GM04504 (cell line): ENCODE measurements around the gene DEAF1.
"Not testable (repeated sequence)": the region's sequence is repeated elsewhere in the genome, so short reads cannot be mapped to it uniquely, and the experiment has no call there.

ENCODE experiments used
- DNase-seq: peaks from one replicate; pipeline ENCODE4 v3.0.0-alpha.2; 2012; ENCODE audit warnings: low read depth

Gene DEAF1, protein sequence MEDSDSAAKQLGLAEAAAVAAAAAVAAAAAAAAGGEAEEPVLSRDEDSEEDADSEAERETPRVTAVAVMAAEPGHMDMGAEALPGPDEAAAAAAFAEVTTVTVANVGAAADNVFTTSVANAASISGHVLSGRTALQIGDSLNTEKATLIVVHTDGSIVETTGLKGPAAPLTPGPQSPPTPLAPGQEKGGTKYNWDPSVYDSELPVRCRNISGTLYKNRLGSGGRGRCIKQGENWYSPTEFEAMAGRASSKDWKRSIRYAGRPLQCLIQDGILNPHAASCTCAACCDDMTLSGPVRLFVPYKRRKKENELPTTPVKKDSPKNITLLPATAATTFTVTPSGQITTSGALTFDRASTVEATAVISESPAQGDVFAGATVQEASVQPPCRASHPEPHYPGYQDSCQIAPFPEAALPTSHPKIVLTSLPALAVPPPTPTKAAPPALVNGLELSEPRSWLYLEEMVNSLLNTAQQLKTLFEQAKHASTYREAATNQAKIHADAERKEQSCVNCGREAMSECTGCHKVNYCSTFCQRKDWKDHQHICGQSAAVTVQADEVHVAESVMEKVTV

DNA sequence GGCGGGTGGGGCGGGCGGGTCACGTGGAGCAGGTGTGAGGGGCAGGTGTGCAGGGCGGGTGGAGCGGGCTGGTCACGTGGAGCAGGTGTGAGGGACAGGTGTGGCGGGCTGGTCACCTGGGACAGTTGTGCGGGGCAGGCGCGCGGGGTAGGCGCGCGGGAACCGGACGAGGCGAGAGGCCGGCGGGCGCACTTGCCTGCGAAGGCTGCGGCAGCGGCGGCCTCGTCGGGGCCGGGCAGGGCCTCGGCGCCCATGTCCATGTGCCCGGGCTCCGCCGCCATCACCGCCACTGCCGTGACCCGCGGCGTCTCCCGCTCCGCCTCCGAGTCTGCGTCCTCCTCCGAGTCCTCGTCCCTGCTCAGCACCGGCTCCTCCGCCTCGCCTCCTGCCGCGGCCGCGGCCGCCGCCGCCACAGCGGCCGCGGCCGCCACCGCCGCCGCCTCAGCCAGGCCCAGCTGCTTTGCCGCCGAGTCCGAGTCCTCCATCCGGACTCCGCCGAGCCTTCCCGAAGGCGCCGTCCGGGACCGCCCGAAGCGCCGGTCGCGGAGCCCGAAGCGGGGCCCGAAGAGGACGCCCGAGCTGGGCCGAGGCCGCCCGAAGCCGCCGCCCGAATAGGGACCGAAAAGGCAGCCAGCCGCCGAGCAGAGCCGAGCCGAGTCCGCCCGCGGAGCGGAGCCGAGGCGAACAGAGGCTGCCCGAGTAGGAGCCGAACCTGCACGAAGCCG, at the start of gene DEAF1:
Gene DEAF1, minus strand, starts transcription at position 660 of the 725 bp plus-strand sequence. Its CDS starts 175 bp downstream, at position 485.
- DNase-seq: peak; percentile 94

DNA sequence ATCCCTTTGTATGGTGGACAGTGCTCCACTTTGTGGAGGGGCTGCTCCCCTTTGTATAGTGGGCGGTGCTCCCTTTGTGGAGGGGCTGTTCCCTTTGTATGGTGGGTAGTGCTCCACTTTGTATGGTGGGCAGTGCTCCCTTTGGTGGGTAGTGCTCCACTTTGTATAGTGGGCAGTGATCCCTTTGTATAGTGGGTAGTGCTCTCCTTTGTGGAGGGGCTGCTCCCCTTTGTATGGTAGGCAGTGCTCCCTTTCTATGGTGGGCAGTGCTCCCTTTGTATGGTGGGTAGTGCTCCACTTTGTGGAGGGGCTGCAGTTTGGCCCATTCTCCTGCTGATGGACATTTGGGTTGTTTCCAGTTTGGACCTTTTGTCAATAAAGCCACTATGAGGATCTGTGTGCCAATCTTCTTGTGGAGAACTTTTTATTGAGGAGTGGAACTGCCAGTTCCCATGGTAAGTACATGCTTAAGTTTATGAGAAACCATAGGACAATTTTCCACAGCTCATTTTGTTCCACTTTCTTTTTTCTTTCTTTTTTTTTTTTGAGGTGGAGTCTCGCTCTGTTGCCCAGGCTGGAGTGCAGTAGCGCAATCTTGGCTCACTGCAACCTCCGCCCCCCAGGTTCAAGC, 47.7 kb upstream of the DEAF1 start:
- DNase-seq: no peak

DNA sequence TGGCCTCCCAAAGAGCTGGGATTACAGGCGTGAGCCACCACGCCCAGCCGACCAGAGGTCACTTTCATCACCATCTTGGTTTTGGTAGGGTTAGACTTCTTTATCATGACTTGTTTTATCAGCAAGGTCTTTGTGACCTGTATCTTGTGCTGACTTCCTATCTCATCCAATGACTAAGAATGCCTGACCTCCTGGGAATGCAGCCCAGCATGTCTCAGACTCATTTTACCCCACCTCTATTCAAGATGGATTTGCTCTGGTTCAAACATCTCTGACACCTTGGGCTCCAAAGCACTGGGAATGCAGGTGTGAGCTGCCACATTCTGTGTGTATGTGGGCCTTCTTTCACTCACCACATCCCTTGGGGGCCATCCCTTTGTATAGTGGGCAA, 47.1 kb upstream of the DEAF1 start:
- DNase-seq: no peak

GRCh38 chr11:737899-738298, 42.9 kb upstream of the DEAF1 start:
- DNase-seq: not testable (repeated sequence)

GRCh38 chr11:737366-737765, 42.3 kb upstream of the DEAF1 start:
- DNase-seq: no peak

GRCh38 chr11:734541-734940, 39.5 kb upstream of the DEAF1 start:
- not testable (repeated sequence) for DNase-seq

- DNase-seq: no peak
Observed at GRCh38 chr11:733072-733471, 38.0 kb upstream of the DEAF1 start.

- DNase-seq: no peak
Observed at GRCh38 chr11:729492-730074, 34.6 kb upstream of the DEAF1 start.

DNA sequence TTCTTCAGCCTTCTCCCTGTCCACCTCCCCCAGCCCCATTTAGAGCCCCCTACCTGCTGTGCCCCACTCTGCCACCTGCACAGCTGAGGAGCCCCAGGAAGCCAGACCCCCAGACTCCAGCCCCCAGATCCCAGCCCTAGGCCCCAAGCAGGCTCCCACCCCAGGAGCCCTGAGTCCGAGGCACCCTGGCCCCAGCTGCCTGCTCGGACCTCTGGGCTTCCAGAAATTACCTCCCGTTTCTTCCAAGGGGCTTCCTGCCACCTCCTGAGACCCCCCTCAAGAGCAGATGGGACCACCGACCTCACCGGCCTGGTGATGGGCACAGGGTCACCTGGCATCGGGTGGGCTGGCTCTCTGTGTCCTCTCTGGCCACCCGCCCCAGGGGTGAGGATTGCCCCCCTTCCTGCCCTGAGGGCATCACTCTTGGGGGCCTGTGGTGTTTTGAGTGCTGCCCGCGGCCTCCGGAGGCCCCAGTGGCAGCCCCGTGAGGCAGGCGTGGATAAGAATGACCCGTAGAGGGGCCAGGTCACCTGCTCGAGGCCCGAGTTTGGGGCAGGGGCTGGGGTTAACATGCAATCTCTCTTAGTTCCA, 34.0 kb upstream of the DEAF1 start:
- no peak for DNase-seq

GRCh38 chr11:727859-728748, 33.1 kb upstream of the DEAF1 start:
- DNase-seq: peak; percentile 89

GRCh38 chr11:727281-727701, 32.3 kb upstream of the DEAF1 start:
- DNase-seq: no peak

- DNase-seq: no peak
Observed at GRCh38 chr11:726278-727220, 31.5 kb upstream of the DEAF1 start.

GRCh38 chr11:725624-726202, 30.7 kb upstream of the DEAF1 start:
- no peak for DNase-seq

DNA sequence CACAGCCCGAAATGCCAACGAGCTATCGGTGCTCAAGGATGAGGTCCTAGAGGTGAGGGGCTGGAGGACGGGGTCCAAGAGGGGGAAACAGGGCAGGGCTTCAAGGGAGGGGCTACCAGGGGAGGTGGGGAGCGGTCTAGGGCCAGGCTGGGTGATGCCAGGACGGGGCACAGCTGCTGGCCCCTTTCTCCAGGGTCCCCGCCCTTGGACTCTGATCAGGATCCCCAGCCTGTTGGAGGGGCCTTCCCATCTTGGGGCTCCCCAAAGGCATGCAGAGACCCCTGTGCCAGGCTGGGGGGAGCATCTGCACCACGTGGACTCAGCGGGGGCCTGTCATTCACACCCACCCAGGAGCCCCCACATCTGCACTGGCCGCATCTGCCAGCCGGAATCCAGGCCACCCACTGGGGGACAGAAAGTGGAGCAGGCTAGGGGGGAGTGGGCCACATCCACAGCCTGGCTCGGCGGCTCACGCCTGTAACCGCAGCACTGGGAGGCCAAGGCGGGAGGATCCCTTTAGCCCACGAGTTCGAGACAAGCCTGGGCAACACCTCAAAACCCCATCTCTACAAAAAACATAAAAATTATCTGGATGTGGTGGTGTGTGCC, 29.9 kb upstream of the DEAF1 start:
- no peak for DNase-seq

DNA sequence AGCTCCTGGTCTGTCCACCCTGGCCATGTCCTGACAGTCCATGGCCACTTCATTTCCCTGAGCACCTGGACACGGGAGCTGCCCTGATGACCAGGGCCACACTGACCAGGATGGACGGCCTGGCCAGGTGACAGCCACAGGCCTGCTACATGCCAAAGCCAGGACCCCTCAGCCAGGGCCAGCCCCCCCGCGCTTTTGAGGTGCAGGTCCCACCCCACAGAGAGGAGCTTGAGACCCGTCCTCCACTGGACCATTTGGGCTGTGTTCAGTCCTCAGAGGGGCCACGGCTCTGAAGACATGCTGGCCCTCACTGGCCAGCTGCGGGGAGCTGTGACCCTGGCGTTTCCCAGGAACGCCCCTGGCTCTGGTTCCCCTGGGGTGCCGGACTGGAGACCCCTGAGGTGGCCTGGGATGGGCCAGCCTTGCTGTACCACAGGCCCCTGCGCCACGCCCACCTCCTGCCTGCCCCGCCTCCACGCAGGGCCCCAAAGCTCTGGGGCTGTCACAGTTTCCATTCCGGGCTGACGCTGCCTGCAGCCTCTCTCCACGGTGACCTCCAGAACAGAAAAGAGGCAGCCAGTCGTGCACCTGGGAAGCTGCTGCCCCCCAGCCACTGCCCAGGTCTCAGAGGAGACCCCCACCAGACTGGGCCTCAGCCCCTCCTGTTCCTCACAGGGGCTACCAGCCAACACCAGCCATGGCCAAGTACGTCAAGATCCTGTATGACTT, 29.2 kb upstream of the DEAF1 start:
- no peak for DNase-seq

- no peak for DNase-seq
Observed at GRCh38 chr11:723120-723883, 28.3 kb upstream of the DEAF1 start.

GRCh38 chr11:722346-722811, 27.4 kb upstream of the DEAF1 start:
- no peak for DNase-seq
